ENCODE data around the gene KMT5C. TPM values are rescaled to one million over a fixed set of nuclear protein-coding genes. Genes with fewer than 3 reads are reported as not detected.
A peak's percentile ranks its signal among the peaks of the same experiment; 100 is the strongest.

Gene KMT5C
- total and polyA plus RNA-seq, 10 of the 15 experiments (the other 5 are each of a cell fraction or from before 2014, with no cell fraction given) = 0.20 to 15.8 (median 4.3) TPM; not detected in 1

DNA sequence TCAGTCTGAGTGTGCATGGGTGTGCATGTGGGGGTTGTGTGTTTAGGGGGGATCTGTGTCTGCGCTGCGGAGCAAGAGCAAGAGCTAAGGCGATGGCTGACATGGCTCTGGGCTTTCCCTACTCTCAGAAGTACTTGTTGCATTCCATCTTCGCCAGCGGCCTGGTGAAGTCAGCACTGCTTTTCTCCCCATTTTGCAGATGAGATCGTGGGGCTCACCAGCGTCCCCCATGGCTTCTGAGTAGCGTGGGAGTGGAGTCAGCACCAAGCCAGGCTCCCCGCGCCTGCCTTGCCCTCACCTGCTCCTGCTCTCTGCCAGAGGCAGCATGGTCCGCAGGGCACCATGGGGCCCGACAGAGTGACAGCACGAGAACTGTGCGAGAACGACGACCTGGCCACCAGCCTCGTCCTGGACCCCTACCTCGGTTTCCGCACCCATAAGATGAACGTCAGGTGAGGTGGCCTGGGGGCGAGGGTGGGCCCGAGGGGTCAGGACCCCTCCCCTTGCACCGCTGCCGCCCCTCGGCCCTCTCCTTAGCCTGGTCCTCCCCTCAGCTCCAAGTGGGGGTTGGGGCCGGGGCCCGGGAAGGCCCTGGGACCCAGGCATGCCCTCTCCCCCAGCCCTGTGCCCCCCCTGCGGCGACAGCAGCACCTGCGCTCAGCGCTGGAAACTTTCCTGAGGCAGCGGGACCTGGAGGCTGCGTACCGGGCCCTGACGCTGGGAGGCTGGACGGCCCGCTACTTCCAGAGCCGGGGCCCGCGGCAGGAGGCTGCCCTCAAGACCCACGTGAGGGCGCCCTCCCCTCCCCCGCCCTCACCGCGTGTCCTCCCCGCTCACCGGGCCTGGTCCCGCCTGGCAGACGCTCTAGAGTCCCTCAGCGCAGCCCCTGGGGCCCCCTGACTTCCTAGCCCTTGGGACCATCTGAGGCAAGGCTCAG is 2.2 kb downstream of the KMT5C start:
- Histone ChIP-seq H3K4me2 (ENCODE audit: control insufficient read depth, insufficient read depth) (peak overlapping the region; percentile 70), H3K36me3 (ENCODE audit: control insufficient read depth in 2 of 2, insufficient read depth in 2 of 2, low read length in 1 of 2) (no peaks in the 10 kb centered on the region; a peak in 1 of 4 replicates), H3K27ac (ENCODE audit: control insufficient read depth, insufficient read depth) (no peak overlapping the region), H3K4me1 (ENCODE audit: control insufficient read depth, insufficient read depth, low read length) (peaks cover 10% of the 10 kb centered on the region), H2AFZ (ENCODE audit: control insufficient read depth, low read depth, low read length) (no peak overlapping the region), H4K20me1 (ENCODE audit: control insufficient read depth, insufficient read depth) (no peaks in the 10 kb centered on the region), H3K4me3 (peak overlapping the region; percentile 85; the same call in 1 of the 2 replicates), H3K27me3 (replicated peaks in 1 of 2; ENCODE audit: control insufficient read depth in 2 of 2, insufficient read depth in 2 of 2, low read length in 1 of 2) (no peaks in the 10 kb centered on the region; a peak in 1 of 4 replicates), H3K9me3 (replicated peaks; ENCODE audit: control insufficient read depth, insufficient read depth, low read length) (no peaks in the 10 kb centered on the region), H3K79me2 (ENCODE audit: control insufficient read depth, insufficient read depth, low read length) (peaks cover 7% of the 10 kb centered on the region), H3K9ac (ENCODE audit: control insufficient read depth, insufficient read depth, low read length) (peak overlapping the region; percentile 38; the same call in 1 of the 2 replicates)
- ChIA-PET CTCF (no interaction called here), RAD21 (ENCODE audit: unreplicated experiment) (no interaction called here), SMC1A (ENCODE audit: uncharacterized antibody, unreplicated experiment) (no interaction called here), POLR2A (interaction anchor here (0.5 to 1.8 kb wide), 4 partner anchors 41 to 134 kb away, joined by 3 to 5 read pairs (median 4); partner anchors contain the start of genes ISOC2, TMEM238 and ZNF628)
- BruUV-seq (replicated peaks) = TSS peak; percentile 68
- in situ Hi-C loops (cut with MboI) (no loop called here), intact Hi-C loops (cut with micrococcal nuclease; ENCODE audit: unreplicated experiment) (no loop called here)
- ATAC-seq (no peak), FAIRE-seq (no peak), DNase-seq (ENCODE audit: low read depth, low spot score) (no peak)
- TF ChIP-seq NFXL1 (IDR thresholded peaks at IDR 0.05; ENCODE audit: borderline replicate concordance) (no peak), NKRF (conservative IDR thresholded peaks at IDR 0.05) (0 out of 2 replicates have a peak, but pooled peaks have one; percentile 5)
- 94% methylated on average over 31 of the region's 50 CpGs for WGBS (ENCODE audit: insufficient coverage, insufficient replicate concordance, low lambda C conversion rate, missing lambda C conversion rate)

- in situ Hi-C loops (cut with MboI) = no loop called here
- ChIA-PET RAD21 (ENCODE audit: unreplicated experiment) (no interaction called here), SMC1A (ENCODE audit: uncharacterized antibody, unreplicated experiment) (no interaction called here), POLR2A (no interaction called here), CTCF (no interaction called here)
- ATAC-seq = no peak
- Histone ChIP-seq H4K20me1 (ENCODE audit: control insufficient read depth, insufficient read depth) (no peaks in the 10 kb centered on the region), H2AFZ (ENCODE audit: control insufficient read depth, low read depth, low read length) (no peak overlapping the region), H3K4me2 (ENCODE audit: control insufficient read depth, insufficient read depth) (no peak overlapping the region), H3K79me2 (ENCODE audit: control insufficient read depth, insufficient read depth, low read length) (peaks cover 7% of the 10 kb centered on the region), H3K9ac (ENCODE audit: control insufficient read depth, insufficient read depth, low read length) (no peak overlapping the region), H3K4me1 (ENCODE audit: control insufficient read depth, insufficient read depth, low read length) (peaks cover 4% of the 10 kb centered on the region; the same call in 1 of the 2 replicates), H3K27me3 (replicated peaks in 1 of 2; ENCODE audit: control insufficient read depth in 2 of 2, insufficient read depth in 2 of 2, low read length in 1 of 2) (no peaks in the 10 kb centered on the region), H3K36me3 (ENCODE audit: control insufficient read depth in 2 of 2, insufficient read depth in 2 of 2, low read length in 1 of 2) (no peaks in the 10 kb centered on the region; a peak in 1 of 4 replicates), H3K27ac (ENCODE audit: control insufficient read depth, insufficient read depth) (no peak overlapping the region), H3K4me3 (no peak overlapping the region), H3K9me3 (replicated peaks; ENCODE audit: control insufficient read depth, insufficient read depth, low read length) (no peaks in the 10 kb centered on the region)
- no TSS peak for BruUV-seq (replicated peaks)
- no peak for TF ChIP-seq RCOR1 (conservative IDR thresholded peaks at IDR 0.05; ENCODE audit: low read depth, low read length)
- TF ChIP-seq LARP7 (IDR thresholded peaks at IDR 0.05) = no peak
- TF ChIP-seq TCF7 (IDR thresholded peaks at IDR 0.05; ENCODE audit: borderline replicate concordance) = no peak
- DNase-seq (ENCODE audit: low read depth, low spot score) = no peak
- intact Hi-C loops (cut with micrococcal nuclease; ENCODE audit: unreplicated experiment) = no loop called here
- no peak for FAIRE-seq
- WGBS (ENCODE audit: insufficient coverage, insufficient replicate concordance, low lambda C conversion rate, missing lambda C conversion rate) = 91% methylated on average over 9 of the region's 9 CpGs
Observed at GRCh38 chr19:55344444-55344843, 4.8 kb downstream of the KMT5C start.
